ENCODE measurements around the gene ENTPD5. TPM values are rescaled to one million over a fixed set of nuclear protein-coding genes. Genes with fewer than 3 reads are reported as not detected.

Gene ENTPD5
- polyA plus RNA-seq, 1 of the 3 experiments (the other 2 are of a cell fraction), result 5.5 TPM

- no peak for TF ChIP-seq IRF3 (IDR thresholded peaks at IDR 0.05; ENCODE audit: low read depth, low read length)
- no peak for TF ChIP-seq TAF1 (IDR thresholded peaks at IDR 0.05; ENCODE audit: borderline replicate concordance, low read depth, low read length)
- TF ChIP-seq RFX5 (IDR thresholded peaks at IDR 0.05; ENCODE audit: low read length), result no peak
- TF ChIP-seq RCOR1 (IDR thresholded peaks at IDR 0.05; ENCODE audit: low read length), result no peak
- TF ChIP-seq SIN3A (IDR thresholded peaks at IDR 0.05; ENCODE audit: borderline replicate concordance, low read depth, low read length), result no peak
- TF ChIP-seq FOSL2 (IDR thresholded peaks at IDR 0.05; ENCODE audit: borderline replicate concordance, low read depth), result no peak
- no peak for TF ChIP-seq EP300 (IDR thresholded peaks at IDR 0.05; ENCODE audit: borderline replicate concordance in 1 of 2, low read depth in 1 of 2, low read length in 1 of 2)
- TF ChIP-seq FOXM1 (IDR thresholded peaks at IDR 0.05; ENCODE audit: low read depth), result no peak
- no peak for TF ChIP-seq CHD2 (IDR thresholded peaks at IDR 0.05; ENCODE audit: low read length, partially characterized antibody)
- TF ChIP-seq TEAD4 (IDR thresholded peaks at IDR 0.05; ENCODE audit: borderline replicate concordance, insufficient read depth), result no peak
- no peak for TF ChIP-seq USF1 (IDR thresholded peaks at IDR 0.05; ENCODE audit: borderline replicate concordance, low read depth)
- TF ChIP-seq ELF1 (IDR thresholded peaks at IDR 0.05), result no peak
- no peak for TF ChIP-seq NFIC (IDR thresholded peaks at IDR 0.05; ENCODE audit: borderline replicate concordance)
Measured at GRCh38 chr14:73968885-73969284, 50.2 kb downstream of the ENTPD5 start (continued).

- 100% methylated on average over 4 of the region's 4 CpGs for WGBS (ENCODE audit: low lambda C conversion rate)
- CTCF ChIA-PET, result no interaction called here
- H3K4me2 ChIP-seq, result no peak overlapping the region
Measured at GRCh38 chr14:73965216-73965615, 53.9 kb downstream of the ENTPD5 start.

More at GRCh38 chr14:73965216-73965615, 53.9 kb downstream of the ENTPD5 start:
- Histone ChIP-seq H3K9ac (no peak overlapping the region), H4K20me1 (ENCODE audit: insufficient read depth) (no peaks in the 10 kb centered on the region), H3K9me2 (no peaks in the 10 kb centered on the region), H3K79me2 (ENCODE audit: insufficient read depth) (no peaks in the 10 kb centered on the region), H3K27me3 (ENCODE audit: insufficient read depth) (no peaks in the 10 kb centered on the region), H3K27ac (ENCODE audit: low read depth in 2 of 2, low read length in 1 of 2) (no peak overlapping the region), H3K36me3 (replicated peaks in 1 of 2; ENCODE audit: control insufficient read depth in 1 of 2, insufficient read depth in 2 of 2, low read length in 1 of 2) (peaks cover 37 to 46% of the 10 kb centered on the region in 2 experiments), H3K4me3 (ENCODE audit: low read depth in 2 of 2, low read length in 1 of 2) (no peak overlapping the region), H3F3A (replicated peaks; ENCODE audit: insufficient read depth) (peaks cover 5% of the 10 kb centered on the region), H2AFZ (ENCODE audit: low read depth) (no peak overlapping the region), H3K4me1 (ENCODE audit: control insufficient read depth in 1 of 2, insufficient read depth in 2 of 2, low read depth in 1 of 2, low read length in 1 of 2) (no peaks in the 10 kb centered on the region), H3K9me3 (no peaks in the 10 kb centered on the region)
- no peak for TF ChIP-seq GATA2 (CRISPR knock-in tag; IDR thresholded peaks at IDR 0.05)
- TF ChIP-seq GABPA (IDR thresholded peaks at IDR 0.05; ENCODE audit: low read depth), result no peak
- TF ChIP-seq MEF2A (IDR thresholded peaks at IDR 0.05; ENCODE audit: borderline replicate concordance, low read depth), result no peak
- no peak for TF ChIP-seq RCOR1 (IDR thresholded peaks at IDR 0.05; ENCODE audit: low read length)
- no peak for TF ChIP-seq NFIC (IDR thresholded peaks at IDR 0.05; ENCODE audit: borderline replicate concordance)
- TF ChIP-seq SMC3 (IDR thresholded peaks at IDR 0.05; ENCODE audit: low read depth, low read length), result no peak
- TF ChIP-seq NRF1 (IDR thresholded peaks at IDR 0.05; ENCODE audit: low read depth, low read length), result no peak
- TF ChIP-seq TEAD4 (IDR thresholded peaks at IDR 0.05; ENCODE audit: borderline replicate concordance, insufficient read depth), result no peak
- TF ChIP-seq JUND (IDR thresholded peaks at IDR 0.05), result no peak
- TF ChIP-seq ELF1 (IDR thresholded peaks at IDR 0.05), result no peak
- TF ChIP-seq FOXM1 (IDR thresholded peaks at IDR 0.05; ENCODE audit: low read depth), result no peak
- no peak for TF ChIP-seq RFX5 (IDR thresholded peaks at IDR 0.05; ENCODE audit: low read length)
- TF ChIP-seq ZBTB33 (IDR thresholded peaks at IDR 0.05; ENCODE audit: borderline replicate concordance, low read depth), result no peak
- TF ChIP-seq CHD2 (IDR thresholded peaks at IDR 0.05; ENCODE audit: low read length, partially characterized antibody), result no peak
- no peak for TF ChIP-seq IRF3 (IDR thresholded peaks at IDR 0.05; ENCODE audit: low read depth, low read length)
- TF ChIP-seq SIN3A (IDR thresholded peaks at IDR 0.05; ENCODE audit: borderline replicate concordance, low read depth, low read length), result no peak
- TF ChIP-seq EP300 (IDR thresholded peaks at IDR 0.05; ENCODE audit: borderline replicate concordance in 1 of 2, low read depth in 1 of 2, low read length in 1 of 2), result no peak
- no peak for TF ChIP-seq EZH2phosphoT487 (IDR thresholded peaks at IDR 0.05; ENCODE audit: borderline replicate concordance, low read depth)
- no peak for TF ChIP-seq TAF1 (IDR thresholded peaks at IDR 0.05; ENCODE audit: borderline replicate concordance, low read depth, low read length)
- POLR2A ChIA-PET, result no interaction called here
- DNase-seq, result no peak
